Panc1 (cell line): ENCODE results near the gene UBL4B. TPM values are rescaled to one million over a fixed set of nuclear protein-coding genes. Genes with fewer than 3 reads are reported as not detected.

ENCODE experiments used
- ATAC-seq: fragments of 200-7000 bp; cut with Tn5 transposase; 2 replicates; pipeline ENCODE4 v1.9.1; 2020; ENCODE audit warnings: mild to moderate bottlenecking, moderate library complexity
- BruUV-seq: library from RNA; stranded (reverse); fragments of 400-500 nt; replicated peaks from 2 replicates; lab custom pipeline; 2021; lab: Mats Ljungman, UMichigan
- CTCF ChIA-PET: fragments of 300-600 bp; sonication (Branson Sonifier 250); formaldehyde crosslinking; loops from one replicate; lab custom pipeline; 2022; ENCODE audit warnings: antibody characterized with exemption; lab: Charles Lee
- POLR2A ChIA-PET: fragments of 300-600 bp; sonication (Branson Sonifier 250); formaldehyde crosslinking; loops from one replicate; lab custom pipeline; 2022; ENCODE audit warnings: antibody characterized with exemption; lab: Charles Lee
- DNase-seq: peaks from one replicate; pipeline ENCODE4 v3.0.0-alpha.2; 2010; ENCODE audit warnings: low read depth, low spot score
- H3K27ac ChIP-seq: 2 replicates; pipeline ENCODE4 v1.5.1; 2011; ENCODE audit warnings: mild to moderate bottlenecking, low read length, inconsistent platforms
- H3K27me3 ChIP-seq: fragments of 200-500 bp; sonication (Bioruptor generic); 2 replicates; pipeline ENCODE4 v1.6.0; 2014; ENCODE audit warnings: low read length, inconsistent platforms; ENCODE audit not compliant: control insufficient read depth, insufficient read depth
- H3K36me3 ChIP-seq: fragments of 200-500 bp; sonication (Bioruptor generic); 2 replicates; pipeline ENCODE4 v1.5.1; 2014; ENCODE audit warnings: inconsistent platforms, mild to moderate bottlenecking, low read length, moderate library complexity; ENCODE audit not compliant: control insufficient read depth, insufficient read depth
- H3K4me1 ChIP-seq: 2 replicates; pipeline ENCODE4 v1.5.1; 2011; ENCODE audit warnings: inconsistent platforms, mild to moderate bottlenecking, low read length, moderate library complexity; ENCODE audit not compliant: control insufficient read depth, insufficient read depth
- H3K4me3 ChIP-seq, 2 experiments: 2 replicates each; pipeline ENCODE4 v1.5.1; 2011 to 2012; ENCODE audit warnings: low read depth in 2 of 2, low read length in 2 of 2, mild to moderate bottlenecking in 2 of 2, inconsistent platforms in 1 of 2, moderate library complexity in 1 of 2
- H3K9me3 ChIP-seq: fragments of 200-500 bp; sonication (Bioruptor generic); 2 replicates; pipeline ENCODE4 v1.5.1; 2014; ENCODE audit warnings: low read depth, mild to moderate bottlenecking, inconsistent platforms, low read length, moderate library complexity; ENCODE audit not compliant: control insufficient read depth, insufficient read depth
- POLR2AphosphoS5 ChIP-seq: IDR thresholded peaks from 2 replicates; pipeline ENCODE4 v1.6.1; 2012; ENCODE audit warnings: mild to moderate bottlenecking, low read depth, low read length, moderate library complexity
- SIN3A ChIP-seq: IDR thresholded peaks from 2 replicates; pipeline ENCODE4 v1.6.1; 2012; ENCODE audit warnings: low read depth, mild to moderate bottlenecking, low read length, moderate library complexity, borderline replicate concordance; ENCODE audit not compliant: insufficient read depth
- TCF7L2 ChIP-seq: IDR thresholded peaks from 2 replicates; pipeline ENCODE4 v1.6.1; 2011; ENCODE audit warnings: mild to moderate bottlenecking, low read depth, low read length, inconsistent platforms
- in situ Hi-C: cut with HindIII; loops from 2 replicates; pipeline ENCODE4 v1.10.0; 2016; ENCODE audit warnings: low sequenced_read_pairs, low pct_unique_long_range_greater_than_20kb
- intact Hi-C: fragments of 100-400 bp; cut with micrococcal nuclease; formaldehyde crosslinking; loops from one replicate; pipeline ENCODE4 v1.10.0; 2022; ENCODE audit not compliant: unreplicated experiment
- total RNA-seq: library from RNA; stranded (reverse); gene quantifications from one replicate; pipeline ENCODE4 v1.2.1, GENCODE V29; 2021; ENCODE audit not compliant: unreplicated experiment
- TF ChIP-seq, protein P1 (sequence below): fragments of 450-650 bp; IDR thresholded peaks from 2 replicates; pipeline ENCODE4 v1.5.1; 2017; ENCODE audit warnings: mild to moderate bottlenecking
- TF ChIP-seq, protein P2 (sequence below), 2 experiments: IDR thresholded peaks; 2 replicates each; pipeline ENCODE4 v1.6.1; 2011 to 2012; ENCODE audit warnings: low read depth in 2 of 2, control low read depth in 1 of 2, low read length in 1 of 2, mild to moderate bottlenecking in 1 of 2, moderate library complexity in 1 of 2; ENCODE audit not compliant: insufficient read depth in 1 of 2

The UBL4B gene
- total RNA-seq, 1 experiment from 2014 or later, result not detected

DNA sequence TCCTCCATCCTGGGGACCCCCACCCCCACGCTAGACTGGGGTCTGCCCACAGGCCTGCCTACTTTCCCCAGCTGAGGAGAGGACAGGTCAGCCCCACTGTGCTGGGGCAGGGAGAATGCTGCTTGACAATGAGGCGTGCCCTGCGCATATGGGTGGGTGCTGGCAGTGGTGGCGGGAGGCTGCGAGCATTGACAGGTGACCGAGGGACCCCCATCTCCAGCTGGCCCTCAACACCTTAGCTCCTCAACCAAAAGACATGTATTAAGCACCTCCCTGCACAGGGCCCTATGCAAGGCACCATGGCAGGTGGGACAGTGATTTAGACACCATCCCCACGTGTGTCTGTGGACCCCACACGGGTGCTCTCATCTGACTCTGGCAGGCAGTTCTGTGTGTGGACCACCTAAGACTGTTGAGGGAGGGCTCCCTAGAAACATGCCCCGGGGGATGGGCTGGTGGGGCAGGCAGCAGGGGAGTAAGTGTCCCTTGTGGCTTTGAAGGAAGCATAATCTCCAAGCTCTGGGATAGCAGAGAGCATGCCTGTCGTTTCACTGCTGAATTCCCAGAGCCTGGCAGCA lies 23.4 kb upstream of the UBL4B start:
- intact Hi-C loops, result loop anchor here (1.0 kb wide), 1 partner anchor 21 kb away; no protein-coding TSS in a partner anchor
- H3K27me3 ChIP-seq, result peaks cover 3% of the 10 kb centered on the region

DNA sequence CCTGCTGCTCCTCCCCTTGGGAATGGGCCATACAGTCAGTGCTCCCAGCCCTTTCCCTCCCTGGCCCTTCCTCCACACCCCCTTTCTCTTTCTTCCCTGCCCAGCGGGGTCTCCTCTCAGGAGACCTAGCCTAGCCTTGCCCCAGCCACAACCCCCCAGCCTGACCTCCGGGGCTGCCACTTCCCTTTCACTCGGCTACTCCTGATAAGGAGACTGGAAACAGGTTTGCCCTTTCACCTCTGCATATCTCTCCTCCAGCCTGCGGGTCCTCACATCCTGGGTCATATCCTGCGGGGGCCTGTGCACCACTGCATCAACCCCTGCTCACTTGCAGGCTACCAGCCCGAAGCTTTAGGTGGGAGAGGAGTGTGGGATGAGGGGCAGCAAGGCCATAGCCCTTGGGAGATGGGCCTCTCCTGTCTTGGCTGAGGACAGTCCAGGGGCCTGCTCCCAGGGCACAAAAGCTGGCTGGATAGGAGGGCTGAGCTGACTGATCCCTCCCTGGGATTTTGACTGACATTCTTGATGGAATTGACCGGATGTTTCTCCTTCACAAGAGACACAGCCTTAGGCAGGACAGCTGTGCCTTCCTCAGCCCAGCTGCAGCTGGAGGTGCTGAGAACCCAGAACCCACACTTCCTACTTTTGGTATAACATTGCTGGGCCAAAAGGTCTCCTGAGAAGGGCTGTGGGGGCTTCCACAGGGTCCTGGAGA lies 22.5 kb upstream of the UBL4B start:
- Histone ChIP-seq H3K4me3 (no peak overlapping the region), H3K27me3 (peaks cover 3% of the 10 kb centered on the region), H3K4me1 (no peaks in the 10 kb centered on the region), H3K36me3 (no peaks in the 10 kb centered on the region), H3K9me3 (no peaks in the 10 kb centered on the region), H3K27ac (no peak overlapping the region)
- DNase-seq, result no peak
- intact Hi-C loops (no loop called here), in situ Hi-C loops (no loop called here)
- POLR2A ChIA-PET, result no interaction called here
- no peak for ATAC-seq
- no TSS peak for BruUV-seq
- CTCF ChIA-PET, result no interaction called here
- no peak for TF ChIP-seq POLR2AphosphoS5
- TF ChIP-seq, protein P1, sequence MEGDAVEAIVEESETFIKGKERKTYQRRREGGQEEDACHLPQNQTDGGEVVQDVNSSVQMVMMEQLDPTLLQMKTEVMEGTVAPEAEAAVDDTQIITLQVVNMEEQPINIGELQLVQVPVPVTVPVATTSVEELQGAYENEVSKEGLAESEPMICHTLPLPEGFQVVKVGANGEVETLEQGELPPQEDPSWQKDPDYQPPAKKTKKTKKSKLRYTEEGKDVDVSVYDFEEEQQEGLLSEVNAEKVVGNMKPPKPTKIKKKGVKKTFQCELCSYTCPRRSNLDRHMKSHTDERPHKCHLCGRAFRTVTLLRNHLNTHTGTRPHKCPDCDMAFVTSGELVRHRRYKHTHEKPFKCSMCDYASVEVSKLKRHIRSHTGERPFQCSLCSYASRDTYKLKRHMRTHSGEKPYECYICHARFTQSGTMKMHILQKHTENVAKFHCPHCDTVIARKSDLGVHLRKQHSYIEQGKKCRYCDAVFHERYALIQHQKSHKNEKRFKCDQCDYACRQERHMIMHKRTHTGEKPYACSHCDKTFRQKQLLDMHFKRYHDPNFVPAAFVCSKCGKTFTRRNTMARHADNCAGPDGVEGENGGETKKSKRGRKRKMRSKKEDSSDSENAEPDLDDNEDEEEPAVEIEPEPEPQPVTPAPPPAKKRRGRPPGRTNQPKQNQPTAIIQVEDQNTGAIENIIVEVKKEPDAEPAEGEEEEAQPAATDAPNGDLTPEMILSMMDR, result no peak
- TF ChIP-seq, protein P2, sequence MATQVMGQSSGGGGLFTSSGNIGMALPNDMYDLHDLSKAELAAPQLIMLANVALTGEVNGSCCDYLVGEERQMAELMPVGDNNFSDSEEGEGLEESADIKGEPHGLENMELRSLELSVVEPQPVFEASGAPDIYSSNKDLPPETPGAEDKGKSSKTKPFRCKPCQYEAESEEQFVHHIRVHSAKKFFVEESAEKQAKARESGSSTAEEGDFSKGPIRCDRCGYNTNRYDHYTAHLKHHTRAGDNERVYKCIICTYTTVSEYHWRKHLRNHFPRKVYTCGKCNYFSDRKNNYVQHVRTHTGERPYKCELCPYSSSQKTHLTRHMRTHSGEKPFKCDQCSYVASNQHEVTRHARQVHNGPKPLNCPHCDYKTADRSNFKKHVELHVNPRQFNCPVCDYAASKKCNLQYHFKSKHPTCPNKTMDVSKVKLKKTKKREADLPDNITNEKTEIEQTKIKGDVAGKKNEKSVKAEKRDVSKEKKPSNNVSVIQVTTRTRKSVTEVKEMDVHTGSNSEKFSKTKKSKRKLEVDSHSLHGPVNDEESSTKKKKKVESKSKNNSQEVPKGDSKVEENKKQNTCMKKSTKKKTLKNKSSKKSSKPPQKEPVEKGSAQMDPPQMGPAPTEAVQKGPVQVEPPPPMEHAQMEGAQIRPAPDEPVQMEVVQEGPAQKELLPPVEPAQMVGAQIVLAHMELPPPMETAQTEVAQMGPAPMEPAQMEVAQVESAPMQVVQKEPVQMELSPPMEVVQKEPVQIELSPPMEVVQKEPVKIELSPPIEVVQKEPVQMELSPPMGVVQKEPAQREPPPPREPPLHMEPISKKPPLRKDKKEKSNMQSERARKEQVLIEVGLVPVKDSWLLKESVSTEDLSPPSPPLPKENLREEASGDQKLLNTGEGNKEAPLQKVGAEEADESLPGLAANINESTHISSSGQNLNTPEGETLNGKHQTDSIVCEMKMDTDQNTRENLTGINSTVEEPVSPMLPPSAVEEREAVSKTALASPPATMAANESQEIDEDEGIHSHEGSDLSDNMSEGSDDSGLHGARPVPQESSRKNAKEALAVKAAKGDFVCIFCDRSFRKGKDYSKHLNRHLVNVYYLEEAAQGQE (IDR thresholded peaks at IDR 0.05; ENCODE audit: insufficient read depth in 1 of 2, low read depth in 2 of 2, low read length in 1 of 2), result no peak
- no peak for TF ChIP-seq TCF7L2
- no peak for TF ChIP-seq SIN3A

More for the DNA sequence above, 23.4 kb upstream of the UBL4B start:
- ATAC-seq (no peak), DNase-seq (no peak)
- BruUV-seq, result no TSS peak
- TF ChIP-seq SIN3A (no peak), TCF7L2 (no peak), POLR2AphosphoS5 (no peak)
- TF ChIP-seq, protein P1, result no peak
- TF ChIP-seq, protein P2 (IDR thresholded peaks at IDR 0.05; ENCODE audit: insufficient read depth in 1 of 2, low read depth in 2 of 2, low read length in 1 of 2), result no peak
- Histone ChIP-seq H3K36me3 (no peaks in the 10 kb centered on the region), H3K4me3 (no peak overlapping the region), H3K4me1 (no peaks in the 10 kb centered on the region), H3K9me3 (no peaks in the 10 kb centered on the region), H3K27ac (no peak overlapping the region)
- in situ Hi-C loops, result no loop called here
- CTCF ChIA-PET, result interaction anchor here (0.7 to 1.3 kb wide), 6 partner anchors 8 to 51 kb away, joined by 3 to 22 read pairs (median 6); no protein-coding TSS in a partner anchor
- POLR2A ChIA-PET, result no interaction called here
